ENCODE data around the gene UMAD1. TPM values are rescaled to one million over a fixed set of nuclear protein-coding genes. Genes with fewer than 3 reads are reported as not detected.

UMAD1 gene
- total and polyA plus RNA-seq, 2 experiments from 2014 or later = 8.4 to 12.4 TPM

GRCh38 chr7:7687800-7688199 is 47.2 kb downstream of the UMAD1 start:
- no peaks in the 10 kb centered on the region for H3K79me2 ChIP-seq (replicated peaks; ENCODE audit: insufficient read depth)
- no peak overlapping the region for H3K4me2 ChIP-seq
- H3K9me2 ChIP-seq (ENCODE audit: insufficient read depth) = no peaks in the 10 kb centered on the region
- no peak for TF ChIP-seq CREB1 (CRISPR knock-in tag; IDR thresholded peaks at IDR 0.05; ENCODE audit: low read depth)
- H3F3A ChIP-seq (replicated peaks; ENCODE audit: low read depth) = no peaks in the 10 kb centered on the region
- no peak overlapping the region for H2AFZ ChIP-seq
- no peaks in the 10 kb centered on the region for H3K36me3 ChIP-seq (ENCODE audit: insufficient read depth)
- H3K27me3 Mint-ChIP-seq (ENCODE audit: insufficient read depth, low read depth, poor library complexity) = peaks cover 2% of the 10 kb centered on the region
- H3K4me1 ChIP-seq (ENCODE audit: insufficient read depth) = no peaks in the 10 kb centered on the region
- H3K27ac ChIP-seq (ENCODE audit: low read depth) = no peak overlapping the region
- H3K27ac Mint-ChIP-seq = no peak overlapping the region
- no peak overlapping the region for H3K4me3 Mint-ChIP-seq
- peaks cover 3% of the 10 kb centered on the region; the same call in 2 of the 3 replicates for H3K4me1 Mint-ChIP-seq
- H3K9me3 Mint-ChIP-seq = no peaks in the 10 kb centered on the region
- ATAC-seq = no peak
- no peak overlapping the region for H3K4me3 ChIP-seq
- H4K20me1 ChIP-seq (replicated peaks; ENCODE audit: insufficient read depth) = no peaks in the 10 kb centered on the region
- no peak for DNase-seq (ENCODE audit: low spot score)
- no peaks in the 10 kb centered on the region for H3K27me3 ChIP-seq (ENCODE audit: insufficient read depth)
- no peaks in the 10 kb centered on the region for H3K36me3 Mint-ChIP-seq (ENCODE audit: low read depth)

DNA sequence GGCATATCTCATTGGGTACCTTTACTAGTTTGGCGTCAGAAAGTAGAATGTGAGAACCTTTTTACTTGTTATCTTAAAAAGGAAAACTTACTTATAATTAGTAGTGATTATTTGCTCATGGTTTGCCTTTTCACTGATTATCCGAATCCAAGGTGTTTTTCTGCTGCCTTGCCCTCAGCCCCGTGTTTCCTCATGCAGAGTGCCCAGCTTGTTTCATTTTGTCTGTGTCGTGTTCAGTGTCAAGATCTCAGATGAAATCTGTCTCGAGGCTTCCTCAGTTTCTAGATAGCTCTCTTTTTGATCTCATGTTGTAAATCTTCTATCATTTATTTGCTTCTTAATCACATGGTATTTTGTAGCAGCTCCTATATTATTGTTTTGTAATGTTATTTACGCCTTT is 47.8 kb downstream of the UMAD1 start:
- Mint-ChIP-seq H3K27me3 (ENCODE audit: insufficient read depth, low read depth, poor library complexity) (peaks cover 2% of the 10 kb centered on the region), H3K36me3 (ENCODE audit: low read depth) (no peaks in the 10 kb centered on the region), H3K27ac (no peak overlapping the region), H3K9me3 (no peaks in the 10 kb centered on the region), H3K4me3 (no peak overlapping the region), H3K4me1 (peaks cover 3% of the 10 kb centered on the region; the same call in 2 of the 3 replicates)
- no peak overlapping the region for H3K27ac ChIP-seq (ENCODE audit: low read depth)
- H4K20me1 ChIP-seq (replicated peaks; ENCODE audit: insufficient read depth) = no peaks in the 10 kb centered on the region
- no peak for ATAC-seq
- DNase-seq (ENCODE audit: low spot score) = no peak
- H3K4me3 ChIP-seq = no peak overlapping the region
- TF ChIP-seq JUNB (IDR thresholded peaks at IDR 0.05; ENCODE audit: unreplicated experiment) (no peak), EZH2 (IDR thresholded peaks at IDR 0.05; ENCODE audit: low read depth, unreplicated experiment) (no peak), STAT1 (IDR thresholded peaks at IDR 0.05; ENCODE audit: unreplicated experiment) (no peak), NANOG (IDR thresholded peaks at IDR 0.05; ENCODE audit: borderline replicate concordance) (no peak), POLR2AphosphoS5 (IDR thresholded peaks at IDR 0.05; ENCODE audit: low read depth) (no peak), ZNF331 (CRISPR knock-in tag; IDR thresholded peaks at IDR 0.05; ENCODE audit: low read depth) (no peak), EZH2phosphoT487 (IDR thresholded peaks at IDR 0.05; ENCODE audit: unreplicated experiment) (no peak), CREB1 (CRISPR knock-in tag; IDR thresholded peaks at IDR 0.05; ENCODE audit: low read depth) (no peak)
- TF ChIP-seq, protein P1, sequence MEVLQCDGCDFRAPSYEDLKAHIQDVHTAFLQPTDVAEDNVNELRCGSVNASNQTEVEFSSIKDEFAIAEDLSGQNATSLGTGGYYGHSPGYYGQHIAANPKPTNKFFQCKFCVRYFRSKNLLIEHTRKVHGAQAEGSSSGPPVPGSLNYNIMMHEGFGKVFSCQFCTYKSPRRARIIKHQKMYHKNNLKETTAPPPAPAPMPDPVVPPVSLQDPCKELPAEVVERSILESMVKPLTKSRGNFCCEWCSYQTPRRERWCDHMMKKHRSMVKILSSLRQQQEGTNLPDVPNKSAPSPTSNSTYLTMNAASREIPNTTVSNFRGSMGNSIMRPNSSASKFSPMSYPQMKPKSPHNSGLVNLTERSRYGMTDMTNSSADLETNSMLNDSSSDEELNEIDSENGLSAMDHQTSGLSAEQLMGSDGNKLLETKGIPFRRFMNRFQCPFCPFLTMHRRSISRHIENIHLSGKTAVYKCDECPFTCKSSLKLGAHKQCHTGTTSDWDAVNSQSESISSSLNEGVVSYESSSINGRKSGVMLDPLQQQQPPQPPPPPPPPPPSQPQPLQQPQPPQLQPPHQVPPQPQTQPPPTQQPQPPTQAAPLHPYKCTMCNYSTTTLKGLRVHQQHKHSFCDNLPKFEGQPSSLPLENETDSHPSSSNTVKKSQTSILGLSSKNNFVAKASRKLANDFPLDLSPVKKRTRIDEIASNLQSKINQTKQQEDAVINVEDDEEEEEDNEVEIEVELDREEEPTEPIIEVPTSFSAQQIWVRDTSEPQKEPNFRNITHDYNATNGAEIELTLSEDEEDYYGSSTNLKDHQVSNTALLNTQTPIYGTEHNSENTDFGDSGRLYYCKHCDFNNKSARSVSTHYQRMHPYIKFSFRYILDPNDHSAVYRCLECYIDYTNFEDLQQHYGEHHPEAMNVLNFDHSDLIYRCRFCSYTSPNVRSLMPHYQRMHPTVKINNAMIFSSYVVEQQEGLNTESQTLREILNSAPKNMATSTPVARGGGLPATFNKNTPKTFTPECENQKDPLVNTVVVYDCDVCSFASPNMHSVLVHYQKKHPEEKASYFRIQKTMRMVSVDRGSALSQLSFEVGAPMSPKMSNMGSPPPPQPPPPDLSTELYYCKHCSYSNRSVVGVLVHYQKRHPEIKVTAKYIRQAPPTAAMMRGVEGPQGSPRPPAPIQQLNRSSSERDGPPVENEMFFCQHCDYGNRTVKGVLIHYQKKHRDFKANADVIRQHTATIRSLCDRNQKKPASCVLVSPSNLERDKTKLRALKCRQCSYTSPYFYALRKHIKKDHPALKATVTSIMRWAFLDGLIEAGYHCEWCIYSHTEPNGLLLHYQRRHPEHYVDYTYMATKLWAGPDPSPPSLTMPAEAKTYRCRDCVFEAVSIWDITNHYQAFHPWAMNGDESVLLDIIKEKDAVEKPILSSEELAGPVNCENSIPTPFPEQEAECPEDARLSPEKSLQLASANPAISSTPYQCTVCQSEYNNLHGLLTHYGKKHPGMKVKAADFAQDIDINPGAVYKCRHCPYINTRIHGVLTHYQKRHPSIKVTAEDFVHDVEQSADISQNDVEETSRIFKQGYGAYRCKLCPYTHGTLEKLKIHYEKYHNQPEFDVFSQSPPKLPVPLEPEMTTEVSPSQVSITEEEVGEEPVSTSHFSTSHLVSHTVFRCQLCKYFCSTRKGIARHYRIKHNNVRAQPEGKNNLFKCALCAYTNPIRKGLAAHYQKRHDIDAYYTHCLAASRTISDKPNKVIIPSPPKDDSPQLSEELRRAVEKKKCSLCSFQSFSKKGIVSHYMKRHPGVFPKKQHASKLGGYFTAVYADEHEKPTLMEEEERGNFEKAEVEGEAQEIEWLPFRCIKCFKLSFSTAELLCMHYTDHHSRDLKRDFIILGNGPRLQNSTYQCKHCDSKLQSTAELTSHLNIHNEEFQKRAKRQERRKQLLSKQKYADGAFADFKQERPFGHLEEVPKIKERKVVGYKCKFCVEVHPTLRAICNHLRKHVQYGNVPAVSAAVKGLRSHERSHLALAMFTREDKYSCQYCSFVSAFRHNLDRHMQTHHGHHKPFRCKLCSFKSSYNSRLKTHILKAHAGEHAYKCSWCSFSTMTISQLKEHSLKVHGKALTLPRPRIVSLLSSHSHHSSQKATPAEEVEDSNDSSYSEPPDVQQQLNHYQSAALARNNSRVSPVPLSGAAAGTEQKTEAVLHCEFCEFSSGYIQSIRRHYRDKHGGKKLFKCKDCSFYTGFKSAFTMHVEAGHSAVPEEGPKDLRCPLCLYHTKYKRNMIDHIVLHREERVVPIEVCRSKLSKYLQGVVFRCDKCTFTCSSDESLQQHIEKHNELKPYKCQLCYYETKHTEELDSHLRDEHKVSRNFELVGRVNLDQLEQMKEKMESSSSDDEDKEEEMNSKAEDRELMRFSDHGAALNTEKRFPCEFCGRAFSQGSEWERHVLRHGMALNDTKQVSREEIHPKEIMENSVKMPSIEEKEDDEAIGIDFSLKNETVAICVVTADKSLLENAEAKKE (CRISPR knock-in tag; IDR thresholded peaks at IDR 0.05) = no peak
- TF ChIP-seq, protein P2, sequence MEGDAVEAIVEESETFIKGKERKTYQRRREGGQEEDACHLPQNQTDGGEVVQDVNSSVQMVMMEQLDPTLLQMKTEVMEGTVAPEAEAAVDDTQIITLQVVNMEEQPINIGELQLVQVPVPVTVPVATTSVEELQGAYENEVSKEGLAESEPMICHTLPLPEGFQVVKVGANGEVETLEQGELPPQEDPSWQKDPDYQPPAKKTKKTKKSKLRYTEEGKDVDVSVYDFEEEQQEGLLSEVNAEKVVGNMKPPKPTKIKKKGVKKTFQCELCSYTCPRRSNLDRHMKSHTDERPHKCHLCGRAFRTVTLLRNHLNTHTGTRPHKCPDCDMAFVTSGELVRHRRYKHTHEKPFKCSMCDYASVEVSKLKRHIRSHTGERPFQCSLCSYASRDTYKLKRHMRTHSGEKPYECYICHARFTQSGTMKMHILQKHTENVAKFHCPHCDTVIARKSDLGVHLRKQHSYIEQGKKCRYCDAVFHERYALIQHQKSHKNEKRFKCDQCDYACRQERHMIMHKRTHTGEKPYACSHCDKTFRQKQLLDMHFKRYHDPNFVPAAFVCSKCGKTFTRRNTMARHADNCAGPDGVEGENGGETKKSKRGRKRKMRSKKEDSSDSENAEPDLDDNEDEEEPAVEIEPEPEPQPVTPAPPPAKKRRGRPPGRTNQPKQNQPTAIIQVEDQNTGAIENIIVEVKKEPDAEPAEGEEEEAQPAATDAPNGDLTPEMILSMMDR (conservative IDR thresholded peaks at IDR 0.05; ENCODE audit: low read depth in 2 of 2) = no peak
- H3F3A ChIP-seq (replicated peaks; ENCODE audit: low read depth) = no peaks in the 10 kb centered on the region
- H3K4me1 ChIP-seq (ENCODE audit: insufficient read depth) = no peaks in the 10 kb centered on the region
- no peaks in the 10 kb centered on the region for H3K9me2 ChIP-seq (ENCODE audit: insufficient read depth)
- H3K27me3 ChIP-seq (ENCODE audit: insufficient read depth) = no peaks in the 10 kb centered on the region
- no peak overlapping the region for H3K4me2 ChIP-seq
- no peaks in the 10 kb centered on the region for H3K79me2 ChIP-seq (replicated peaks; ENCODE audit: insufficient read depth)
- H3K36me3 ChIP-seq (ENCODE audit: insufficient read depth) = no peaks in the 10 kb centered on the region
- no peak overlapping the region for H2AFZ ChIP-seq
